Kasumi-1 (cell line): ENCODE data around the gene RARA.
"Not testable (repeated sequence)": the region's sequence is repeated elsewhere in the genome, so short reads cannot be mapped to it uniquely, and the experiment has no call there.

ENCODE experiments used
- DNase-seq, 2 experiments: peaks; one replicate each; lab custom pipeline; 2025; lab: John Stamatoyannopoulos, UW

RARA gene

DNA sequence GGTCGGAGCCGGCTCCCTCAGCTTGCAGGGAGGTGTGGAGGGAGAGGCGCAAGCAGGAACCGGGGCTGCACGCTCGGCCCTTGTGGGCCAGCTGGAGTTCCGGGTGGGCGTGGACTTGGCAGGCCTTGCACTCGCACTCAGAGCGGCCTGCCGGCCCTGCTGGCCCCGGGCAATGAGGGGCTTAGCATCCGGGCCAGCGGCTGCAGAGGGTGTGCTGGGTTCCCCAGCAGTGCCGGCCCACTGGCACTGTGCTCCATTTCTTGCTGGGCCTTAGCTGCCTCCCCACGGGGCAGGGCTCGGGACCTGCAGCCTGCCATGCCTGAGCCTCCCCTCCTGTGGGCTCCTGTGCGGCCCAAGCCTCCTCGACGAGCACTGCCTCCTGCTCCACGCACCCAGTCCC, 66.8 kb downstream of the RARA start:
- DNase-seq, result not testable (repeated sequence)

DNA sequence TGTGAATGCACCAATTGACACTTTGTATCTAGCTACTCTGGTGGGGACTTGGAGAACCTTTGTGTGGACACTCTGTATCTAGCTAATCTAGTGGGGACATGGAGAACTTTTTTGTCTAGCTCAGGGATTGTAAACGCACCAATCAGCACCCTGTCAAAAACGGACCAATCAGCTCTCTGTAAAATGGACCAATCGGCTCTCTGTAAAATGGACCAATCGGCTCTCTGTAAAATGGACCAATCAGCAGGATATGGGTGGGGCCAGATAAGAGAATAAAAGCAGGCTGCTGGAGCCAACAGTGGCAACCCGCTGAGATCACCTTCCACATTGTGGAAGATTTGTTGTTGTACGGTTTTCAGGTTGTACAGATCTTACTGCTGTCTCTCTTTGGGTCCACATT, 67.6 kb downstream of the RARA start:
- not testable (repeated sequence) for DNase-seq

DNA sequence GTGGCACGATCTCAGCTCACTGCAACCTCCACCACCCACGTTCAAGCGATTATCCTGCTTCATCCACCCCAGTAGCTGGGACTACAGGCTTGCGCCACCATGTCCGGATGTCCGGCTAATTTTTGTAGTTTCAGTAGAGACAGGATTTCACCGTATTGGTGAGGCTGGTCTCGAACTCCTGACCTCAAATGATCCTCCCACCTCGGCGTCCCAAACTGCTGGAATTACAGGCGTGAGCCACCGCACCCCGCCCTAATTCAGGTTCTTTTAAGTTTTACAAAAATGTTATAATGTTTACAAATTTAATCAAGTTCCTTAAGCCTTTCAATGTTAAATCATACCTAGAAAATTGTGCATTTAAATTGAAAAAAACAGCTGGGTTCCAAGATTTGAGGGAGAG, 68.9 kb downstream of the RARA start:
- no peak for DNase-seq

DNA sequence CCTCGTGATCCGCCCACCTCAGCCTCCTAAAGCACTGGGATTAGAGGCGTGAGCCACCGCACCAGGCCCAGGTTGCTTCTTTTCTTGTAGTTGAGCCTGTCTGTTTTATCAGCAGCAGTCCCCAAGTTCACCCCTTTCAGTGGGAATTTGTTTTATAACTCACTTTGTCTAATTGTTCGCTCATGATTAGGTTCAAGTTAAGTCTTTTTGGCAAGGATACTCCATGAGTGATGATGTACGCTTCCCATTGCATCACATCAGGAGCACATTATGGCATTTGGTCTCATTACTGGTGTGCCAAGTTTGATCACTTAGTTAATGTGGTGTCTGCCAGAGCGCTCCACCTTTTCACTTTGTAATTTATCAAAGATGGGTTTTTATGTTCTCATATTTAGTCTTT, 70.0 kb downstream of the RARA start:
- DNase-seq, result no peak

DNA sequence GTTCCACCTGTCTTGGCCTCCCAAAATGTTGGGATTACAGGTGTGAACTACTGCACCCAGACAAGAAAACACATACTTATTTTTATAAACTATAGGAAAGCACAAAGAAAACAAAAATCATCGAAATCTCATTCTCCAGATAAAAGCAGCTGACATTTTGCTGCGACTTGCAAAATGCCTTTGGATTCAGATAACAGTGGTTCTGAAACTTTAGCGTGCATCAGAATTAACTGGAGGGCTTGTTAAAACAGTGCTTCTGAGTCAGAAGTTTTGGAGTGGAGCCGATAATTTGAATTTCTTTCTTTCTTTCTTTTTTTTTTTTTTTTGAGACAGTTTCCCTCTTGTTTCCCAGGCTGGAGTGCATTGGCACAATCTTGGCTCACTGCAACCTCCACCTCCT, 73.3 kb downstream of the RARA start:
- DNase-seq, result no peak

DNA sequence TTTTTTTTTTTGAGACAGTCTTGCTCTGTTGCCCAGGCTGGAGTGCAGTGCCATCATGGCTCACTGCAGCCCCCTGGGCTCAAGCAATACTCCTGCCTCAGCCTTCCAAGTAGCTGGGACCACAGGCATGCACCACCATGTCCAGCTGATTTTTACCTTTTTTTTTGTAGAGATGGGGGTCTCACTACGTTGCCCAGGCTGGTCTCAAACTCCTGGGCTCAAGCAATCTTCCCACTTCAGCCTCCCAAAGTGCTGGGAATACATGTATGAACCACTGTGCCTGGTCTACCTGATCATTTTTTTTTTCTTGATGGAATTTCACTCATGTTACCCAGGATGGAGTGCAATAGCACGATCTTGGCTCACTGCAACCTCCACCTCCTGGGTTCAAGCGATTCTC, 77.6 kb downstream of the RARA start:
- not testable (repeated sequence) for DNase-seq

DNA sequence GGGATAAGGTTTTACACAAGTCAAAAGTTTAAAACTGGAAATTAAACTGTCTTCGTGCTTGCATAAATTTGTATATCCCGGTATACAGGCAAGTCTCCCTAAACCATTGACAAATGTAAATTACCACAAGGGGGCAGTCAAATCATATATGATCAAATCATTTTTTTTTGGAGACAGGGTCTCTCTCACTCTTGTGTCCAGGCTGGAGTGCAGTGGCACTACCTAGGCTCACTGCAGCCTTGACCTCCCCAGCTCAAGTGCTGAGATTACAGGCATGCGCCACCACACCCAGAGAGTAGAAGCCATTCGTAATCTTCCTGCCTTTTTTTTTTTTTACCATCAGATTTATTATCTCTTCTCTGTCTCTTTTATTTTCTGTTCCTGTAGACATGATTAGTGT, 90.2 kb downstream of the RARA start:
- DNase-seq, result peak; percentile 47 to 74

DNA sequence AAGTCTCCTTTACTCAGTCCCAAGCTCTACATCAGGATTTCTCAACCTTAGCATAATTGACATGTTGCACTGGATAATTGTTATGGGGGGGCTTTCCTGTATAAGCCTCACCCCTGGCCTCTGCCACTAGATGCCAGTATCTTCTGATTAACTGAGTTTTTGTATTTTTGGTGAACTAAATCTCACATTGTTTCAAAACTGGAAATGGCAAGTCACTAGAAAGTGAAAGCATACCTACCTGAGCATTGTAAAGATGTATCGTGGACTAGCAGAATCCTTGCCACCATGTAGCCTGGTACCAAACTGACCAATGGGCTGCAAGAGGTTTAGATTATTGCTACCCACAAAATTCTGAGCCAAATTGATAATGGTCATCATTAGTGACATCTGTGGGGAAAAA, 93.7 kb downstream of the RARA start:
- DNase-seq, result no peak

DNA sequence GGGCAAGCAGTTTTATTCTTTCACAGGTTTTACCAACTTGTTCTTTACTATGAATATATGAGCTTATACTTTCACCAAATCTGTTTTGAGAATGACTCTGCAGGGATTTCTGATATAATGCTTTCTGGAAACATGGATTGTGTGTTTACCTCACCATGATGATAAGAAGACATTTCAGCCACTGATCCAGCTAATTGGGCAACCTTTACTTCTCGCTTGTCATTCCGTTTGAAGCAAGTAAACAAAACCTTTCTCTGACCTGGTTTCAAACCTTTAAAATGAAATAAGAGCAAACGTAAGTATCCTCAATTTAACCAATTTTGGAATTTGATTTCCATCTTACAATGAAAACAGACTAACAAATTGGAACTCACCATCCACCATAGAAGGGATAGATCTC, 95.0 kb downstream of the RARA start:
- no peak for DNase-seq
